HK-2 (cell line): ENCODE measurements around the gene NSD2.
A peak's percentile ranks its signal among the peaks of the same experiment; 100 is the strongest.

Source experiments
- DNase-seq: peaks from one replicate; pipeline ENCODE4 v3.0.0-alpha.2; 2018; ENCODE audit not compliant: unreplicated experiment

The NSD2 gene

GRCh38 chr4:1864076-1865008 is 6.9 kb upstream of the NSD2 start:
- DNase-seq = no peak

DNA sequence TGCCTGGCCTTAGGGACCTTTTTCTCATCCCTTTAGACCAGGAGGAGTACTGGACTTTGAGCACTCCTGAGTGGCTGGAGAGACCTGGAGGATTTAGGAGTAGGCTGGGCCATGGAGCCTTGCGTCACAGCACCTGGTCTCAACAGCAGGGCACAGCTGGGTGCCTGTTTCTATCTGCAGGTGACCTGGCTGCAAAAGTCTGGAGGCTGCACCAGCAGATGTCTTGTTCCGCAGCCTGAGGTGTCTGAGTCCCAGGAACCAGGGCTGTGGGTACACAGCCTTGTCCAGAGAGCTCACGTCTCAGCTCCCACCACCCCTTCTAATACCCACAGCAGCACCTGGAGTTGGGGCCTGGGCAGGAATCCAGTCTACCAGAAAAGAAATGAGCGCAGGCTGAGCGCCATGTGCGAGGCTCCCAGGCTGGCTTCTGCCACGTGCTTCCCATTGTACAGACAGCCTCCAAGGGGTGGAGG is 5.0 kb upstream of the NSD2 start:
- DNase-seq = no peak

DNA sequence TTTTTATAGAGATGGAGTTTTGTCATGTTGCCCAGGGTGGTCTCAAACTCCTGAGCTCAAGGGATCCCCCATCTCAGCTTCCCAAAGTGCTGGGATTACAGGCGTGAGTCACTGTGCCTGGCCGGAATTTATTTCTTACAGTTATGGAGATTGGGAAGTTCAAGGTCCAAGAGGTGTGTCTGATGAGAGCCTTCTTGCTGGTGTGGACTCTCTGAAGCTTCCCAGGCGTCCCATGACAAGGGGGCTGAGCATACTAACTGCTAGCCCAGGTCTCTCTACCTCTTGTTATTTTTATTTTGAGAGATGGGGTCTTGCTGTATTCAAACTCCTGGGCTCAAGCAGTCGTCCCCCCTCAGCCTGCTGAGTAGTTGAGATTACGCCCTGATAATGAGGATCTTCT is 2.9 kb upstream of the NSD2 start:
- no peak for DNase-seq

DNA sequence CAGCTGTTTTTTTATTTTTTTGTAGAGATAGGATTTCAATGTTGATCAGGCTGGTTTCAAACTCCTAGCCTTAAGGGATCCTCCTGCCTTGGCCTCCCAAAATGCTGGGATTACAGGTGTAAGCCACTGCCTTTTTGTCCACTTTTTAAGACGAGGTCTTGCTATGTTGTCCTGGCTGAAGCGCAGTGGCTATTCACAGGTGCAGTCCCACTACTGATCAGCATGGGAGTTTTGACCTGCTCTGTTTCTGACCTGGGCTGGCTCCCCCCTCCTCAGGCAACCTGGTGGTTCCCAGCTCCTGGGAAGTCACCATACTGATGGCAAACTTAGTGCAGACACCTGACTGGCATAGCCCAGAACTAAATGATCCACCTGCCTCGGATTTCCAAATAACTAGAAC is 2.3 kb upstream of the NSD2 start:
- DNase-seq = no peak

DNA sequence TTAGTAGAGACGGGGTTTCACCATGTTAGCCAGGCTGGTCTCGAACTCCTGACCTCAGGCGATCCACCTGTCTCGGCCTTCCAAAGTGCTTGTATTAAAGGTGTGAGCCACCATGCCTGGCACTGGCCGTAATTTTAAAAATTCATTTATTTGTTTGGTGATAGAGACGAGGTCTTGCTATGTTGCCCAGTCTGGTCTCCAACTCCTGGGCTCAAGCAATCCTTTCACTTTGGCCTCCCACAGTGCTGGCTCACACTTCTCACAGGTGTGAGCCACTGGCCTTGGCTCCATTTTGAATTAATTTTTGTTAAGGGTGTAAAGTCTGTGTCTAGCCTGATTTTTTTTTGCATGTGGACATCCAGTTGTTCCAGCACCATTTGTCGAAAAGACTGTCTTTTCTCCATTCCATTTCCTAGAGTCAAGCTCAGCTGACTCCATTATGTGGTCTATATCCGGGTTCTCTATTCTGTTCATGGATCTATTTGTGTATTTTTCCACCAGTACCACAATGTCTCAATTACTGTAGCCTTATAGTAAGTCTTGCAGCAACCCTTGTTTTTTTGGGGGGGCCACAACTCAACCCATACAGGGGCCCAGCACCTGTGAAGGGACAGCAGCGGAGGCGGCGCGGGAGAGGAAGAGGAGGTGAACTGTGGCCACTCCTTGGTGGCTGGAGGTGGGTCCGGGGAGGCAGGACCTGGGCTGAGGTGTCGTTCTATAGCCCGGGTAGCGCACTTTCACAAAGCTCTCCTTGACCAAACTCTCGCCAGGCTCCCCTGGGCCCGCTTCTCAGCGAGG is 1.5 kb upstream of the NSD2 start:
- no peak for DNase-seq

GRCh38 chr4:1870328-1870577 is 940 bp upstream of the NSD2 start:
- DNase-seq = peak; percentile 94

- DNase-seq = peak; percentile 55
These were observed 353 bp downstream of the NSD2 start for GRCh38 chr4:1871471-1872021.

- DNase-seq = no peak
These were observed 1.7 kb downstream of the NSD2 start for GRCh38 chr4:1872870-1873269.

DNA sequence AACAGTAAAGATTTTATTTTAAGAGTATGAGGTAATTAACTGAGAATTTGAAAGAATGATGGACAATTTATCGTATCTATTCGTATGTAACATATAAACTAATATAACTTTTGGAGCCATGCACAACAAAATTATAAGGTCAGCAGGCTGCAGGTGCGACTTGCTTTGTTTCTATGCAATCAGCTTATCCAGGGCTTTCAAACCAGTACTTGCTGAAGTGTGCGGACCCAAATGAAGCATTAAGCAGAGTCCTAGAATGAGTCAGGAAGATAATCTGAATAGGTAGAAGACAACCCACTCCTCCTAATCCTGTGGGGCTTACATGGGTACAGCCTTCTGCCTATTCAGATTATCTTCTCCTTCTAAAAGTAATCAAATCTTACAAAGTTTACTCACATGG is 2.1 kb downstream of the NSD2 start:
- no peak for DNase-seq

DNA sequence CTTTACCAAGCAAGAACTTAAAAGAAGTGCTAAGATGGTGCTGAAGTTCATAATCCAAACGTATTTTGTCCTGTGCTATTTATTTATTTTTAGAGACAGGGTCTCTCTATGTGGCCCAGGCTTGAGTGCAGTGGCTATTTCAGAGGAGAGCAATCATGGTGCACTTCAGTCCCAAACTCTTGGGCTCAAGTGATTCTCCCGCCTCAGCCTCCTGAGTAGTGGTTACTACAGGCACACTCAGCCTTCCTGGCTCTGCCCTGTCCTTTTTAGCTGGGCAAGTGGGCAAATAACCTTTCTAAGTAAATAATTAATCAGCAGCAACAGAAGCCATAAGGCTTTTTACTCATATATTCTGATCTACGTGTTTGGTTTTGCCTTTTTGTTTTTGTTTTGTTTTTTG is 2.6 kb downstream of the NSD2 start:
- DNase-seq = peak; percentile 24

DNA sequence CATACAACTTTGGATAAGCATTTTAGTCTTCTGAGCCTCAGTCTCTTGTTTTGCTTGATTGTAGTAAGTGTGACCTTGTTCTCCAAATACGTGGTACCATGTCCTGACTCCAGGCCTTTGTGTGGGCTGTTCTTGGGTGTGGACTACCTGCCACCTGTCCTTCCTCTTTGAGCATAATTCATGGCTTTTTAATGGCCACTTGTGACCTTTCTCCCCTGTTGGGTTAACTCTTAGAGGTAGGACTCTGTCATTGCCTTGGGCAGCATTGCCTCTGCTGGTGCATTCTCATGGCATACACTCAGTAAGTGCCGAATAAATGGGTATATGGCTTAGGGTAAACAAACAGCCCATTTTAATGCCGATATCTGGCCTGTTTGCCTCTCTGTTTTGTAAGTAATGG is 3.0 kb downstream of the NSD2 start:
- no peak for DNase-seq

DNA sequence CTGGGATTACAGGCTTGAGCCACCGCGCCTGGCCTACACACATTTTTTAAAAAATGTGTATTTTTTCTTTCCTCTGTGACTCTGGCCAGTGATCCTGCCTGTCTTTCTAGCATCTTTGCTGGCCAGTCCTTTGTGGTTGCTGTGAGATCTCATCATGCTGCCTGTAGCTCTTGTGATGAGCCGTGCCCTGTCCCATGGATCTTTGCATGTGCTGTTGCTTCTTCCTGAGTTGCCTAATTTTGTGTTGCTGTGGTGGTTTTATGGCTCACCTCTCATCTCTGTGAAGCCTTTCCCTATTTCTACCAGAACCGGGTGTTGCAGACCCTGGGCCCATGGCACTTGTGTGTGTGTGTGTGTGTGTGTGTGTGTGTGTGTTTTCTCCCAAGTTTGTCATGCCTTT is 8.3 kb downstream of the NSD2 start:
- no peak for DNase-seq

GRCh38 chr4:1880332-1880731 is 9.1 kb downstream of the NSD2 start:
- DNase-seq = no peak

GRCh38 chr4:1882850-1883271 is 11.7 kb downstream of the NSD2 start:
- DNase-seq = no peak

DNA sequence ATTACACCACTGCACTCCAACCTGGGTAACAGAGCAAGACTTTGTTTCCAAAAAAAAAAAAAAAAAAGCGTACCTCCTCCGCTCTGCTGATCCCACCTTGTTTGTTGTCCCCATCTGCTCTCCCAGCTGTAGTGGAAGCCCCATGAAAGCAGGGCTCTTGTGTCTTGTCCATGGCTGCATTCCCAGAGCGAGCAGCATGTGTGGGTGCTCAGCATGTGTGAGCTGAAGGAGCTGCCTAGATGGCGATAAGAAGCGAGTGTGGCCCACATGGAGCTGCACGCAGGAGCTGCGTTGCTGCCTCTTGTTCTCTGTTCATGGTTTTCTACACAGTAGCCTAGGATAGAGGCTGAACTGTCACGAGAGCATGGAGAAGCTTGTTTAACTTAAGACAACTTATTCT is 12.4 kb downstream of the NSD2 start:
- DNase-seq = no peak

DNA sequence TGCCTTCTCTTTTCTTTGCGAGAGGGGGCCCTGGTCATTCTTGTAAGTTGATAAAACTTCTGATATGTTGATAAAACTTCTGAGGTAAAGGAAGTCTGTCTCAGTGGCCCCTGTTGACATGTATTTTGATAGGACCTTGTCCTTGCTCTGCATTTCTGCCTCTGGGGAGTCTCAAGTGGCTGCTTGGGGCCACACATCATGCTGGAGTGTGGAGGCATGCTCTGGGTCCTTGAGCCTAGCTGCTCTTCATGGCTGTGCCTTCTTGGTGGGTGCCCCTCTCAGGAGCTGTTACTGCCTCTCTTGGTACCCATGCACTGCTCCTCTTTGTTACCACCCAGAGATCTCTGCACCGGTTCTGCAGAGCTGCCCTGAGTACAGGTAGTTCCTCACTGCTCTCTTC is 14.2 kb downstream of the NSD2 start:
- DNase-seq = no peak

DNA sequence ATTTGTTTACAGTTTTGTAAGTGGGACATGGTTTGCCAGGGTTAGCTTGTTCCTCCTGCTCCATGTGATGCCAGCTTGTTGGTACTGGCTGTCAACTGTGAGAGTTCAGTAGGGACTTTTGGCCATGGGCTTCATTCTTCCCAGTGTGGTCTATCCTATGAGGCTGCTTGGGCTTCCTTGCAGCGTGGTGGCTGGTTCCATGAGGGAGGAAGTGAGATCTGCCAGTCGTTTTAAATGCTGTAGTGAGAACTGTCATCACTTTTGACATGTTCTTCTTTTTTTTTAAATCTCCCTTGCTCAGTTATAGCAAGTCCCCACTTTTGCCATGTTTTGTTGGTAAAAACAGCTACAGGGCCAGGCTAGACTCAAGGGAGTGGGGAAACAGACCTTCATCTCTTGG is 15.9 kb downstream of the NSD2 start:
- DNase-seq = no peak

DNA sequence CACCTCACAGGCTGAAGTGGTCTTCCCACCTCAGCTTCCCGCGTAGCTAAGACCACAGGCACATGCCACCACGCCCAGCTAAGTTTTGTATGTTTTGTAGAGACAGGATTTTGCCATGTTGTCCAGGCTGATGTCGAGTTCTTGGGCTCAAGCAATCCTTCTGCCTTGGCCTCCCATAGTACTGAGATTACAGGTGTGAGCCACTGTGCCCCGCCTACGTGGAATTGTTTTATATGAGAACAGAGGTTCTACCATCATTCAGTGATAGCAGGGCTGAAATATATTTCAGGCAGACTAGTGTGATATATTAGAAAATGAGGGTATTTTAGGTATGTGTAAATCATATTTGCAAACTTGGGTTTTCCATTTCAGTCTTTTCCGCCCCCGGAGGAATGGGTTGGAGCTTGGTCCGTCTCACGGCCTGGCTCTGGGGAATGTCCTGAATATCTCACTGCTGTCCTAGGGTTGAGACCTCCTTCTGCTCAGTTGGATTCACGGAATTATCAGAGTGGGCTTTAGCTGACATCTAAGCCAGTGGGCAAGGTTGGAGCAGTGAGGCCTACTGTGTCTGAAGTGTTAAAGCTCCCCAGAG is 19.9 kb downstream of the NSD2 start:
- no peak for DNase-seq

DNA sequence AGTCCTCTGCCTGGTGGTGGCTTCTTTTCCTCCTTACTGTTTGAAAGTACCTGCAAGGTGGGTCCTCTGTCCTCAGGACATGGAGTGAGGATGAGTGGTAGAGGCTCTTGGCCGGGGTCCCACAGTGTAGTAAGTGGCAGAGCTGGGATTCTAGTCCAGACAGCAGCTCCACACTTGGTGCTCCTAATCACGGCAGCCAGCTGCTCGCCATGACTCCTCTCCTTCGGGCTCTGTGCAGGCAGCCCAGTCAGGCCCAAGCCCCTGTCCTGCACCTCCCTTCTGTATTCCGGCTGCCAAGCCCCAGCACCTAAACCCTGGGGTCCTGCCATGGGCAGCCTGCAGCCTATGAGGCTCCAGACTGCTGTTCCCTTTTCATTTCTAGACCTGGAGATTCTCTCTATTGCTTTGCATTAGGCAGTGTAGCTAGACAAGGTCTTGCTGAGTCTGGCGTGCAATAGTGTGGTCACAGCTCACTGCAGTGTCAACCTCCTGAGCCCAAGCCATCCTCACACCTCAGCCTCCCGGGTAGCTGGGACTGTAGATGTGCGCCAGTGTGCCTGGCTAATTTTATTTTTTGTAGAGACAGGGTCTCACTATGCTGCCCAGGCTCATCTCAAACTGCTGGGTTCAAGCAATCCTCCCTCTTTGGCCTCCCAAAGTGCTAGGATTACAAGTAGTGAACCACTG is 24.9 kb downstream of the NSD2 start:
- no peak for DNase-seq

DNA sequence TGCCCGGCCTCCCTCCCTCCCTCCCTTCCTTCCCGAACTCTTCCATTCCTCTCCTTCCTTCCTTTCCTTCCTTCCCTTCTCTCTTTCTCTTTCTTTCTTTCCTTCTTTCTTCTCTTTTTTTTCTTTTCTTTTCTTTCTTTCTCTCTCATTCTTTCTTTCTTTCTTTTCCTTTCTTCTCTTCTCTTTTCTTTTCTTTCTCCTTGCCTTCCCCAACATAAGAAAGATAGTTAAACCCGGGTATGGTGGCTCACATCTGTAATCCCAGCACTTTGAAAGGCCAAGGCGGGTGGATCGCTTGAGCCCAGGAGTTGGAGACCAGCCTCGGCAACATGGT is 25.4 kb downstream of the NSD2 start:
- DNase-seq = no peak

DNA sequence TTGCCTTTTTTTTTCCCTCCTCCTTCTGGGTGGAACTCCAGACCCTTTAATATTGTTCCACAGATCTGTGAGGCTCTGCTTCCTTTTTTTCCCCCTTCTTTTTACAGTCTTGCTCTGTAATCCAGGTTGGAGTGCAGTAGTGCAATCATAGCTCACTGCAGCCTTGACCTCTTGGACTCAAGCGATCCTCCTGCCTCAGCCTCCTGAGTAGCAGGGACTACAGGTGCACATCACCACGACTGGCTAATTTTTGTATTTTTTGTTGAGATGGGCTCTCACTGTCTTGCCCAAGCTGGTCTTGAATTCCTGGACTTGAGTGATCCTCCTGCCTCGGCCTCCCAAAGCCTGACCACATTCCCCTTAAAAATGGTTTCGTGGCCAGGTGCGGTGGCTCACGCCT is 26.8 kb downstream of the NSD2 start:
- no peak for DNase-seq

DNA sequence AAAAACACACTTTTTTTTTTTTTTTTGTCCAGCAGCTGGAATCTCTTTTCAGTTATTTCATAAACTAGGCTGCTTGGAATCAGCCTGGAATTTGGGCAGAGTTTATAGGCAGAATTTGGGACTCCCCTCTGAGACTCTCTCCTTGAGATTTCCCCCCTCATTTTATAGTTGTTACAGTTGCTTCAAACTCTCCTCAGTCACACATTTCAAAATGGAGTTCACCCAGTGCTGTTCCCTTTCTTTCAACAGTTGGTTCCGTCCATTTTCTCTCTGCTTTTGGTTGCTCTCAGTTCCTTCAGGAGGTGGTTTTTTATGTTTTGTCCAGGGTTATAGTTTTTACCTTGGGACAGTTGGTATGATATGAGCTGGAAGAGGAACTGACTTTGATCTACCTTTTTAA is 27.5 kb downstream of the NSD2 start:
- no peak for DNase-seq
